WTC11 (cell line): ENCODE results near the gene ADAT1. TPM values are rescaled to one million over a fixed set of nuclear protein-coding genes. Genes with fewer than 3 reads are reported as not detected.

Experiments used
- ARID4B ChIP-seq: sonication (generic); formaldehyde crosslinking; IDR thresholded peaks from 2 replicates; pipeline ENCODE4 v1.8.0; 2023; ENCODE audit warnings: missing genetic modification reagents, mild to moderate bottlenecking, borderline replicate concordance
- CDX4 ChIP-seq: fragments of 250-450 bp; sonication (Bioruptor Pico); IDR thresholded peaks from 2 replicates; pipeline ENCODE4 v1.9.0; 2021; ENCODE audit warnings: moderate library complexity, mild to moderate bottlenecking, inconsistent platforms, borderline replicate concordance
- CREM ChIP-seq: sonication (generic); formaldehyde crosslinking; IDR thresholded peaks from 2 replicates; pipeline ENCODE4 v1.8.1; 2022; ENCODE audit warnings: mild to moderate bottlenecking, missing genetic modification reagents, moderate library complexity
- EMX1 ChIP-seq: fragments of 250-450 bp; sonication (Bioruptor Pico); IDR thresholded peaks from 2 replicates; pipeline ENCODE4 v1.8.0; 2021; ENCODE audit warnings: mild to moderate bottlenecking
- FOXP4 ChIP-seq: sonication (generic); formaldehyde crosslinking; IDR thresholded peaks from 2 replicates; pipeline ENCODE4 v1.8.0; 2022; ENCODE audit warnings: mild to moderate bottlenecking, missing genetic modification reagents
- GRHL2 ChIP-seq: fragments of 250-450 bp; sonication (Bioruptor Pico); IDR thresholded peaks from 2 replicates; pipeline ENCODE4 v1.8.0; 2022; ENCODE audit warnings: mild to moderate bottlenecking, moderate library complexity; ENCODE audit not compliant: insufficient replicate concordance, severe bottlenecking
- IRF2 ChIP-seq: sonication (generic); formaldehyde crosslinking; IDR thresholded peaks from 2 replicates; pipeline ENCODE4 v1.8.0; 2022; ENCODE audit warnings: low read depth, missing genetic modification reagents, borderline replicate concordance
- NFATC4 ChIP-seq: fragments of 250-450 bp; sonication (Bioruptor Pico); IDR thresholded peaks from 2 replicates; pipeline ENCODE4 v1.9.0; 2021; ENCODE audit warnings: mild to moderate bottlenecking
- NFE2L1 ChIP-seq: sonication (generic); formaldehyde crosslinking; IDR thresholded peaks from 2 replicates; pipeline ENCODE4 v1.8.1; 2023; ENCODE audit warnings: missing genetic modification reagents
- NR1H2 ChIP-seq: sonication (generic); formaldehyde crosslinking; IDR thresholded peaks from 2 replicates; pipeline ENCODE4 v1.9.0; 2021; ENCODE audit warnings: mild to moderate bottlenecking, moderate library complexity, missing genetic modification reagents
- RORB ChIP-seq: fragments of 250-450 bp; sonication (Bioruptor Pico); IDR thresholded peaks from 2 replicates; pipeline ENCODE4 v1.9.0; 2021; ENCODE audit warnings: mild to moderate bottlenecking
- STAT6 ChIP-seq: sonication (generic); formaldehyde crosslinking; conservative IDR thresholded peaks from 2 replicates; pipeline ENCODE4 v1.8.1; 2023; ENCODE audit warnings: mild to moderate bottlenecking, low read depth, missing genetic modification reagents, moderate library complexity
- TCF7 ChIP-seq: sonication (generic); formaldehyde crosslinking; IDR thresholded peaks from 2 replicates; pipeline ENCODE4 v1.8.0; 2022; ENCODE audit warnings: mild to moderate bottlenecking, low read depth, missing genetic modification reagents, moderate library complexity
- USF1 ChIP-seq: sonication (generic); formaldehyde crosslinking; IDR thresholded peaks from 2 replicates; pipeline ENCODE4 v1.8.0; 2022; ENCODE audit warnings: mild to moderate bottlenecking, missing genetic modification reagents
- ZBTB43 ChIP-seq: sonication (generic); formaldehyde crosslinking; IDR thresholded peaks from 2 replicates; pipeline ENCODE4 v1.8.1; 2023; ENCODE audit warnings: mild to moderate bottlenecking, missing genetic modification reagents
- ZNF232 ChIP-seq: sonication (generic); formaldehyde crosslinking; IDR thresholded peaks from 2 replicates; pipeline ENCODE4 v1.8.0; 2022; ENCODE audit warnings: mild to moderate bottlenecking, missing genetic modification reagents
- ZNF281 ChIP-seq: sonication (generic); formaldehyde crosslinking; IDR thresholded peaks from 2 replicates; pipeline ENCODE4 v1.8.0; 2023; ENCODE audit warnings: mild to moderate bottlenecking, missing genetic modification reagents
- ZNF317 ChIP-seq: sonication (generic); formaldehyde crosslinking; IDR thresholded peaks from 2 replicates; pipeline ENCODE4 v1.8.1; 2023; ENCODE audit warnings: low read depth, mild to moderate bottlenecking, moderate library complexity, missing genetic modification reagents, borderline replicate concordance
- ZNF416 ChIP-seq: fragments of 250-450 bp; sonication (Bioruptor Pico); IDR thresholded peaks from 2 replicates; pipeline ENCODE4 v1.9.0; 2021; ENCODE audit warnings: mild to moderate bottlenecking, inconsistent platforms
- ZNF425 ChIP-seq: fragments of 250-450 bp; sonication (Bioruptor Pico); conservative IDR thresholded peaks from 2 replicates; pipeline ENCODE4 v1.9.0; 2021; ENCODE audit warnings: mild to moderate bottlenecking
- total RNA-seq: library from RNA; stranded (reverse); gene quantifications from 3 replicates; pipeline ENCODE4 v1.2.3, GENCODE V29; 2021

The ADAT1 gene
- total RNA-seq, 1 experiment from 2014 or later: 46.0 TPM

GRCh38 chr16:75566040-75566757 is 56.9 kb downstream of the ADAT1 start, which contains the start of gene GABARAPL2 (continued):
- TF ChIP-seq IRF2 (CRISPR knock-in tag) (0 out of 2 replicates have a peak, but pooled peaks have one; percentile 31), STAT6 (CRISPR knock-in tag) (no peak), USF1 (CRISPR knock-in tag) (peak; percentile 53; the same call in 1 of the 2 replicates), GRHL2 (CRISPR knock-in tag) (no peak), CDX4 (CRISPR knock-in tag) (no peak), NR1H2 (CRISPR knock-in tag) (no peak), NFE2L1 (CRISPR knock-in tag) (peak; percentile 58; the same call in 1 of the 2 replicates), ZBTB43 (CRISPR knock-in tag) (0 out of 2 replicates have a peak, but pooled peaks have one; percentile 47), EMX1 (CRISPR knock-in tag) (no peak), NFATC4 (CRISPR knock-in tag) (no peak), ZNF416 (CRISPR knock-in tag) (no peak), ZNF232 (CRISPR knock-in tag) (no peak), TCF7 (no peak; the same call in 1 of the 2 replicates), ZNF425 (no peak), ZNF281 (CRISPR knock-in tag) (0 out of 2 replicates have a peak, but pooled peaks have one; percentile 22), ZNF317 (CRISPR knock-in tag) (no peak), RORB (no peak), FOXP4 (0 out of 2 replicates have a peak, but pooled peaks have one; percentile 15), CREM (CRISPR knock-in tag) (no peak), ARID4B (CRISPR knock-in tag) (peak; percentile 88; the same call in 1 of the 2 replicates)
